ENCODE results near the gene KDM4C. TPM values are rescaled to one million over a fixed set of nuclear protein-coding genes. Genes with fewer than 3 reads are reported as not detected.

KDM4C gene
- polyA plus RNA-seq, 10 donors = 8.6 to 21.4 (median 11.4) TPM

DNA sequence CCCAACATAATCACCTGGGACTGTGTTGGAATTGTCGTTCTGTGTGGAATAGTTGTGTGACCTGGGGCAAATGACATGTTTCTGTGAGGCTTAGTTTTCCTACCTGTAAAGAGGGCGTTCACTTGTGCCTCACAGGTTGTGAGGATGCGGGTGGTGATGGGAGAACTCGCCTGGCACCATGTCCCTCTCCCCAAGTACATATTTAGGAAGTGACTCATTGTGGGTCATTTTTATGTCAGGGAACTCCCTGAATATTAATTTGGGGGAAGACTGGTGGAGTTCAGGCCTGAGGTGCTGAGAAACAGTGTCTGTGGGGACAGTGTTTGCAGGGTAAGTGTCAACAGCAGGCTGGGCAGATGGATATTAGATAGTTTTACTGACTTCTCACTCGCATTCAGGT is 144.7 kb downstream of the KDM4C start:
- no peak for DNase-seq

DNA sequence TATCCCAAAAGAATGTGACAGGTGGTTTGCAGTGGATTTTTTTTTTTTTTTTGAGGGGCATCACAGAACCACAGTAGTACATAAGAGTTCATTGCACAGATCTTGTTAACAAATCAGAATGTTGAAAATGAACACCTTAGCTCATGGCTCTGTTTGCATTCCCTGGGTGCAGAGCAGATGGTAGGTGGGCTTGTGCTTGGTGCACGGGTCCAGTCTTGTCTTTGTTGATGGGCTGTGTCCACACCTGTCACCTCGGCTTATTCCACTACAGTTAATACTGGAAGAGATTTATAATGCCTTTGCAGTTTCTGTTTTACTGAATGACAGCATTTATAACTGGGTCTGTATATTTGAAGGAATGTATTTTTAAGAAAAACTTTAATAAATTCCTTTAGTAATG is 146.6 kb downstream of the KDM4C start:
- no peak for DNase-seq

DNA sequence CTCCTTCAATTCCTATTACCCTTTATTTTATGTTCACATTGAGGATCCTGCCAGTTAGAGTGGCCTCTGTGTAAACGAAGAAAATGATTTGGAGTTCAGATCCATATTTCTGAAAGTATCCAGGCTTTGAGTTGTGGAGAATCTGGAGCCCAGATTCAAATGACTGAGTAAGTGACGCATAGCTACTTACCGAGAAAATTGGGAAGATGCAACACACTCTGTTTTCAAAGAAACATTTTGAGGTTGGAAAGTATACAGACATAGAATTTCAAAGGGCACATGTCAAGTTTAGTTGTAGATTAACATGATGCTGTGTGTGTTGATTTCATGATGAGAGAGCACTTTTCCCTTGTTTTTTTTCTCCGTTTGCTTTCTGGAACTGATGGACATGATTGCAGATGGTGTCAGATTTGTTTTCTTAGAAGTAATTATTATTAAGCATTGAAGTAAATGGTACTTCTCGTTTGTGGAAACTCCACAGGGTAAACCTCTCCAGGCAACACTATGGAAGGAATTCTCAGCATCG is 148.1 kb downstream of the KDM4C start:
- no peak for DNase-seq

DNA sequence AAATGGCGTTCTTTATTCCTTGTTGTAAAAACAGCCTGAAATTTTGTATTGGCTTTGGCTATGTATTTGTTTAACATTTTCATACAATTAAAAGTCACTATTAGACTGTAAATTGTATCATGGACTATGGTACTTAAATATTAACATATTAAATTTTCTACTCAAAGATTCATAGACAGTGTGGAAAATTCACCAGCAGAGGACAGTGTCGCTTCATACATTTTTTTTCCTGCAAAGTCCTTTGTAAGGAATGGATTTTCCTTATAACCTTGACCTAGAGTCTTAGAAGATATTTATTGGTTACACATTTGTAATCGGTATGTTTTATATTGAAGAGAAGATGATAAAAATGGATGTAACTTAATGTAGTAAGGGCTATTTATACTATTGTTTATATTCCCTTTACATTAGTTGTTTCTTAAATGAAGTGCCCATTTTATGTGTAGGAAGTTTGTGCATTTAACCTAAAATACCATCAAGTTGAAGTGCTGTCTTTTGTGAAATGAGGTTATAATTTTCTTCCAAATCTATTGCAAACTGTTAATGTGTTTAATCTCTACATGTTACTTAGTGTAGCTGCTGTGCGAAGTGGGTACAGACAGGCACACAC is 150.1 kb downstream of the KDM4C start:
- peak; percentile 18 to 54 (median 27) for DNase-seq

DNA sequence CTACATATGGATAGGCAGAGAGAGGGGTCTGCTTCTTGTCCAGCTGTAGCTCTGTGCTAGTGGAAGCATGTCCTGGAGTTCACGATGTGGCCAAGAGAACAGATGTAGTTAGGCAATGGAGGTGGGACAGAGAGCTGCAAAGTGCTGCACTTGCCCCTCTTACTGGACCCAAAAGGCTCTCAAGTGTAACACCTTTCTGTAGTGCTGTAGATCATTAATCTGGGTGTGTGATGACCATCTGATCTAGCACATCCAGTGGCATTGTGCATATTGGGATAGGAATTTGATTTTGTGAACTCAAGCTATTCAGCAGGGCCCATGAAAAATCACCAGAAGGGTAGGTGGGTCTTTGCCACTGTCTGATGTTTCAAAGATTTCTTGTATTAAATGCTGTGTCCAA is 151.4 kb downstream of the KDM4C start:
- DNase-seq = no peak

DNA sequence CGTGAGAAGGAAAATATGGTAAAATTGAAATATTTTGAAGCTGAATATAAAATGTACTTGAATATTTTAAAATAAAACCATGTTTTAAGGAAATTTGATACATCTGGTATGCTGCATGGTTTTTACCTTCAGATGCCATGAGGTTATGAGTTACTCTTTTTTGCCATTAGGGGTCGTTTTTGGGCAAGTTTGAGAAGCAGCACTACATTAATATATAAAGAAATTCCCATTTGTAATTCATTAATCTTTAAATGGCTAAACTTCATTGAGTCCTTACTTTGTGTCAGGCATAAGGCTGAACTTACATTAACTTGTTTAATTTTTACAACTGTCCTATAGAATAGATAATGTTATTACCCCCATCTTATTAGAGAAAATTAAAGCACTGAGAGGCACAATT is 152.3 kb downstream of the KDM4C start:
- DNase-seq = no peak

DNA sequence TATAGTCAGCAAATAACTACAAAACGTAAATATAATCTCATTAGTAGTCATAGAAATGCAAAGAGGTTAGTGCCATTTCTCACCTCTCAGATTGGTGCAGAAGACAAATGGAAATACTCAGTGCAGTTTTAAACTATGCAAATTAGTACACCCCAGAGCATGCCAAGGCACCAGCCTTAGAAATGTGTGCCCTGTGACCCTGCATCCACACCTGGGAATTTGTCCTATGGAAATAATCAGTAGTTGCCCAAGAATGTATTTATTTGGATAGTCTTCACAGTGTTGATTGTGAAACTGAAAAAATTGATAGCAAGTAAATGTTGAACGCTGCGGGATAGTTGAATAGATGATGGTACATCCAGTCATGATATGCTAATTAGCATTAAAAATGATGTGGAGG is 152.7 kb downstream of the KDM4C start:
- no peak for DNase-seq

DNA sequence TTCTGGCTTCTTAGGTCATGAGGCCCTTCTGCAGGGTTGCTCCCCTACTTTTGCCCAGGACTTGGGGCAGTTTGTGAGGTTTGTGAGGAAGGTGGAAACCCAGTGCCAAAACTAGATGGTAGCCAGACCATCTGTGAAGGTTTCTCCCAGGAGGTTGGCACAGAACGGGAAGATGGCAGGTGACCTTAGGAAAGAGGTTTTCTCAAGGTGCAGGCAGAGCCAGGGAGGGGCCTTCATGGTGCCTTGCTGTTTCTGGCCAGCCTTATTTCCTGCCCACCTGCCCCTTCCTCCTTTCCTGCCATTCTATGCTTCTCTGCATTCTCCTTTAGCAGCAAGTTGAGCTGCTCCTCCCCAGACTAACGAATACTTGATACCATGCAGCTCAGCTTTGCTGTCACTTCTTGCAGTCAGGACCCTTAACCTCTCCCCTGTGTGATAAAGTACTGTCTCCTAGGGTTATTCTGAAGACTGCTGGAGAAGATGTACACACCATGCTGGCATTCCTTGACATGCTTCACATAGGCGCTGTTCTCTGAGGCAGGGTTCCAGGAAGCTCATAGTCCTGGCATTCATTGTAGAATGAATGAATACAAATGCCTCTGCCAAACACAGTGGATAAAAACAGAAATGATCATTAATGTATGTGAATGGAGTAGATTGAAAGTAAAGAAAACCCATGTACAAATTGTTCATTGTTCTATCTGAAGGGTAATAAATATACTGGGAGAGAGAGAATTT is 154.3 kb downstream of the KDM4C start:
- peak in 1 of 3 donors; percentile 23 for DNase-seq

DNA sequence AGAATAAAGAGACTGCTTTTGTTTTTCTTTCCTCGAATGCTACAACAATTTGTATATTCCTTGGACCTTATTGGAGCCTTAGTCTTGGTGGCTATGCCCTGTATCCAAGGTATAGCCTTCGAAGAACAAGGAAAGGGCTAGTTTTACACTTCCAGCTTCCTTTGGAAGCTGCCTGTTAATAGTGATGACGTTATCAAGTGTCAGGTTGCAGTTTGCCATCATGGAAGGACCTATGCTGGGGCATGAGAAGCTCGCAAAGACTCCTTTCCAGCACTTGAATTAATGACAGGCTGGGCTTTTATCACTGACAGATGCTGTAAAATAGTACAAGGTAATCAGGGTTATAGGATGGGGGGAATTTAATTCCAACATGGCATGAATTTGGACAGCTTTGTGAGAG is 157.9 kb downstream of the KDM4C start:
- no peak for DNase-seq

DNA sequence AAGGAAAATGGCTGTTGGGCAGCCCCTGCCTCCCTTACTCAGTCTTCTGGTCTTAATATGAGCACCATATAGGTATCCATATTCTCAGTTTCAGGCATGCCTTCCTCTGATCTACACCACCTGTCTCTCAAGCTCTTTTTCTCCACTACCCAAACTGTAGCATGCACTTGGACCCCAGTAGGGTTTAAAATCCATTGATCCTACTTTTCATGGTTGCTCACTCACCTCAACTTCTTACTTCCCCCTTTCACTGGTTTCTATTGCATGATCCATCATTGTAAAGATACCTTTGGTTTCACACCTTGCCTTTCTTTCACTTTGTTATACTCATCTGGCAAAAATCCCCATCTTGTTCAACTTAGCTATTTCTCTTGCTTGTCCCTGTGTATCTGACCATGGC is 159.4 kb downstream of the KDM4C start:
- no peak for DNase-seq

DNA sequence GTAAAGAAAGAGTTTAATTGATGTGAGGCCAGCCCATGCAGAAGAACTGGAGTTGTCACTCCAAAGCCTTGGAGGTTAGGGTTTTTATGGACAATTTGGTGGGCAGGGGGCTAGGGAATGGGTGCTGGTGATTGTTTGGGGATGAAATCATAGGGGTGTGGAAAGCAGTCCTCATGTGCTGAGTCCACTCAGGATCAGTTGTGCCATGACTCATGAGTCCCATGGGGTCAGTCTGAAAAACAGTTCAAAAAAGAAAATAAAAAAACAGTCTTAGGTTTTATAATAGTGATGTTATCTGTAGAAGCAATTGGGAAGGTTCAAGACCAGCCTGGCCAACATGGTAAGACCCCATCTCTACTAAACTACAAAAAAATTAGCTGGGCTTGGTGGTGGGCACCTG is 162.3 kb downstream of the KDM4C start:
- no peak for DNase-seq

DNA sequence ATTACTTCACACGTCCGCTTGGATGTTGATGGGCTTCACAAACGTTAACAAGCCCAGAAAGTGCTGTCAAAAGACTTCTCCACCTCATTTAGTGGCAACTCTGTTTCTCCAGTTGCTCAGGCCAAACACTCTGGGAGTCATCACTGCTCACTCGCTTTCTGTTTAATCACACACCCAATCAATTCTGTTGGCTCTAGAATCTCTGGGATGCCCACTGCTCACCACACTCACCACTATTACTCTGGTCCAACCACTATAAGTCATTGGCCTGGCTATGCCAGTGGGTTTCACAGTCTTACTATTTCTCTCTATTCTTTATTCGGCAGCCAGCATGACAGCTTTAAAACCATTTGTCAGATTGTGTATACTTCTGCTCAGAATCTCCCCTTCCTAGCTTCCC is 163.5 kb downstream of the KDM4C start:
- no peak for DNase-seq

DNA sequence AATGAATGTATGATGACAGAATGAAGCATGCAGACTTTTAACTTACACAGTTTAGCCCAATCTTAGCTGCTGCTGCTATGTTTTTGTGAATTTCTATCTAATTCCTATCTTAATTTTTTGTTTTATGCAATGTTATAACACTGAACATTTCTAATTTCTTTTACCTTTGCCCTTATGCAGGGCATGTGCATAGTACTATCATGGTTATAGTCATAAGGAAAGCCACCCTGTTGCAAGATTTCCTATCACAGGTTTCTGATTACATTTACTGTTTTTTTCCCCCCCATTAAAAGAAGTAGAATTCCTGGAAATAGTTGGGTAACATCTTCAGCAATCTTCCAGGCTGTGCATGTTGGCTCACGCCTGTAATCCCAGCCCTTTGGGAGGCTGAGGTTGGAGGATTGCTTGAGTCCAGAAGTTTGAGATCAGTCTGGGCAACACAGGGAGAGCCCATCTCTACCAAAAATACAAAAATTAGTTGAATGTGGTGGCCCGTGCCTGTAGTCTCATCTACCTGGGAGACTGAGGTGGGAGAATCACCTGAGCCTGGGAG is 164.4 kb downstream of the KDM4C start:
- no peak for DNase-seq

DNA sequence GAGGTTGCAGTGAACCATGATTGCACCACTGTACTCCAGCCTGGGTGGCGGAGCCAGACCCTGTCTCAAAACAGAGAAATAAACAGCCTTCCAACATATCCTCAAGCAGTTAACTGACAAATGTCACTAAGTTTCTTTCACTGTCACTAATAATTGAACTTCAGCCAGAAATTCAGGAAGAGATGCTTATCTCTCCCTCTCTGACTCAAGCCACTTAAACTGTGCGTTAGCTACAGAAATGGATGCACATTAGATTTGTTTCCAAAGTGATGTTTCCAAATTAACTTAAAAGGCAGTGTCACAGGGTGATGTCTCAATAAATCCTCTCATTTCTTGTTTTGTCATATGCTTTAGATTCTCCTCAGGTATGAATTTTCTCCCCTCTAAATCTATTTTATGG is 164.9 kb downstream of the KDM4C start:
- DNase-seq = no peak

DNA sequence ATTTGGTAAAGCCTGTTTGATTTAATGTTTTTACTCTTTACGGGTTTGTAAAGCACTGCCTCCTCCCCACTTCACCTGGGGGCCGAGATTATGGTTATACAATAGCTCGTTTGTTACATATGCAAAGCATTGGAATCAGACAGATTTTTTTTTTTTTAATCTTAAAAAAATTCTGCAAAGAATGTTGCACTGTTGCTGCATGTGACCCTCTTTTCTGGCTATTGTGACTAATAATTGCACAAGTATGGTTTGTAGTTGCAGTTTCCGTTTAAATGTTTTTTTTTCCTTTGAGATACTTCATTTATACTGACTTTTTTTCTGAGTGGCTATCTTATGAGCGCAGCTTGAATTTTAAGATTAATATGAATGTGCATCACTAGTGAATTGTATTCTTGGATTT is 165.3 kb downstream of the KDM4C start:
- no peak for DNase-seq

DNA sequence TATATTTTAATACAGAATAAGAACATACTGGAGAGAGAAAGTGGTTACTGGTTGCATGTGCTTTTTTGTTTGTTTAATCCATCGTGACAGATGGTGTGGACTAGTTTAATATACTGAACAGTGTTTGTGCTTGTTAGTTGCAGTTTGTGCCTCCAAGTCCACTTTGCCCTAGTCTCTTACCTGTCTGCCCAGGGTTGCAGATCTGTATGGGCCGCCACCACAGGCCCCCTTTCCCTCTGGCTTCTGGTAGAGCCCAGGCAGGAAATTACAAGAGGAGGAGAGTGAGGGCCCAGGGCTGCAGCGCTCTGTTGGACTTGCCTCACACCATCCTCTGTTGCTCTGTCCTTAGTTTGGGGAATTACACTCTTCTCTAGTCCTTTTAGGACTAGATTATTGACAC is 166.4 kb downstream of the KDM4C start:
- DNase-seq = no peak

DNA sequence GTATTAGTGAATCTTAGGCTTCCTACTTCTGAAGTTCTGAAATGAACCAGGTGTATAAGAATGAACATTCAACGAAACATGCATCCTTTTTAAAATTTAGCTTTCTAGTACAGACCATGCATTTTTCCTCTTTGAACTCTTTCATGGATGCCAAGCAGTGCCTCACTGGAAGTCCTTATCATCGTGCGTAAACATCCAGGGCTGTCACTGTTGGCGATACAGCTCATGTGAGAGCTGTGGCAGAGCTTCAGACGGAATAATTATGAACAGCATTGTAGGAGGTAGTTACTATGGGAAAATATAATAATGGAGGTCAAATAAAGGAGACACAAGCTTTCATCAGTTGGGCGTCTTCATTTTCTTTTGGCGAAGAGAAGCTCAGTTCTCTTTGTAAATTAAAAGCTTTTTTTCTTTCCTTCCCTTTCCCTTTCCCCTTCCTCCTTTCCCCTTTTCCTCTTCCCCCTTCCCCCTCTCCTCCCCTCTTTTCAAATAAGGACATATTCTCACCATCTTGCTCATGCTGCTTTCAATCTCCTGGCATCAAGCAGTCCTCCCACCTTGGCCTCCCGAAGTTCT is 167.3 kb downstream of the KDM4C start:
- DNase-seq = no peak

DNA sequence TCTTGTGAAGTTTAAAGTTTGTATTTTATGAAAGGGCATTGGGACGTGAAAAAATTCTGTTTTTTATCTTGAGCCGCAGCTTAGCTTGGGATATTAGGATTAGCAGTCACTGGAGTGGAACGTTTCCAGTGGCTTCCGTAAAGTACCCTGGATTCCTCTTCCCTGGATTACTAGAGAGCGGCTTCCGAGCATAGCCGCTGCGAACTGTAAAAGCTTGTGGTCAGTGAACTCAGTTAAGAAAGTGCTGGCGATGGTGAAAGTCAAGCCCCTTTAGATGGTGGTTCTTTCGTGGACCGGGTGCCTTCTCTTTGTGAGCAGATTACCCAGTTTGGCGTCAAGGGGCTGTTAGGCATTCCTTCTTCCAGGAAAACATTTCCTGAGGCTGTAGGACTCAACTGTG is 168.1 kb downstream of the KDM4C start:
- no peak for DNase-seq

DNA sequence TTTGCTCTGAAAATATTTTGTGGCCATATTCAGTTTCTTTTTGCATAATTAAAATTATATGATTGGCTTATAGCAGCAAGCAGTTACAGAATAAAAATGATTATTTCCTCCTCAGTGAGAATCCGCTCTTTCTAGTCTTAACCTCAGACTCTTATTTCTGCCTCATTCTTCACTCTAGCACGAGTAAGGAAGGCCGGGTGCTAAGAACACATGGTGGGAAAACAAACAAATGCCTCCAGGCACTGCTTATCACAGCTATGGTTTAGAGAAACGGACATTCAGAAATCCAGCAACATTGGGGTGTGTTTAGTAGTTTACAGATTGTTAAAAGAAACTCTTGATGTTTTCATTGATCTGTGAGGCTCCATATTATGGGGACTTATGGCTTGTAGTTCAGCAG is 168.7 kb downstream of the KDM4C start:
- DNase-seq = no peak

DNA sequence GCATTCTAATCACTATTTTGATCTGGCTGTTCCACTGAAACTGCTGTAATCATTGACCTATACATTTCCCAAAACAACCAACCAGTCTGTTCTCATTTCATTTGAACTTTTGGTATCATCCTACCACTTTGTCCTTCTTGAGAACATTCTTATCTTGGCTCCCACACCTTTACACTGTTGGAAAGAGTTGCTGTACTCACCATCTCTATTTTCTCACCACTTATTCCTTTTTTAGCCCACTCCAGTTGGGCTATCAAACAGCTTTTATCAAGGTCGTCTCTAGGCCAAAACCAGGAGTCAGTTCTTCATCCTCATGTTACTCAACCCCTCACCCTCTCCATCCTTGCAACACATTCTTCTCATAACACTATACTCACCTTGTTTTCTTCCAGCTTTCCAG is 170.1 kb downstream of the KDM4C start:
- DNase-seq = no peak

DNA sequence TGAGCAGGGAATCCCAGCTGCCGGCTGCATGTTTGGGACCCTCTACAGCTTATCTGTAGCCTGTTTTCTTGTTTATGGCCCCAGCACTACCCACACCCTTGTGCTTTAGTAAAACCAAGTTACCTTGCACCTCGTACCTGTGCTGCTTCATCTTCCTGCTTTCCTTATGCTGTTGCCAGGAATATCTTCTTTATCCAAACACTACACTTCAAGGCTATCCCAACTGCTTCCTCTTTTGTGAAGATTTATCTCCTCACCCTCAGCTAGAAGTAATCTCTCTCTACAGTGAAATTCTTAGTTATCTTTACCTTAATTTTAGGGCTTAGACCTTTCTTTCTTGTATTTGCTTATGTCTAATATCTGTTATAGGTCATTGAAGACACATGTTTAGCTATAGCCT is 171.1 kb downstream of the KDM4C start:
- no peak for DNase-seq

DNA sequence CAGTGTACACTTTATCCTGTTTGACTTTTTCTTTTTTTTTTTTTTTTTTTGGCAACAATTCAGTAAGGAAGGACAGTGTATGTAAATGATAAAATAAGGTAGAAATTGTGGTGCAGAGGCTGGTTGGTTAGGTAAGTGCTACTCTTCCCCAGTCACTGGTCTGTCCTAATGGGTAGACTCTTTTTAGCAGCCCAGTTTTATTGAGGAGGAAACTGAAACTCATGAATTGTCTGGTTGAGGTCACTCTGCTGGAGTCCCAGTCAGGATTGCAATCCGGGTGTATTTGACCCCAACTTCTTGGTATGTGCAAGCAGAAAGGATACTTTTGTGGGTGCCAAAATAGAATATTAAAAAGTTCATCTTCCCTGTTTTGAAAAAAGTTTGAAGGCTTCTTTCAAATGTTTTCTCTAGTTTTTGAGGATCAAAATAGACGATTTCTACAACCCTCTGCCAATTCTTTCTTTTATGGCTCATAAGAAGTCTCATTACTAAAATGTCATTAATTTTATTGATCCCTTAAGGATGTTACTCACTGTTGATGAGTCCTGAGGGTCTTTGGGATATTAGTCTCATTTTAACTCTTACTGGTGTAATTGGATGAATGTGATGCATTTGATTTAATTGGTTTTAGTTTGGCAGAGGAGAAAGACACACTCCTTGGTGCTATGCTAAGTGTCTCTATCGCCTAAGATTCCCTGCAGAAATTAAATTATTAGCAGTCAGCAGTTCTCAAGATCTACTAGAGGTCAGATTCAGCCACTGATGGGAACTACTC is 171.9 kb downstream of the KDM4C start:
- DNase-seq = no peak

Measured in muscle of back (tissue), 11 donors.